ENCODE results near the gene DBNDD1.
"Not testable (repeated sequence)": the region's sequence is repeated elsewhere in the genome, so short reads cannot be mapped to it uniquely, and the experiment has no call there.

Gene DBNDD1

DNA sequence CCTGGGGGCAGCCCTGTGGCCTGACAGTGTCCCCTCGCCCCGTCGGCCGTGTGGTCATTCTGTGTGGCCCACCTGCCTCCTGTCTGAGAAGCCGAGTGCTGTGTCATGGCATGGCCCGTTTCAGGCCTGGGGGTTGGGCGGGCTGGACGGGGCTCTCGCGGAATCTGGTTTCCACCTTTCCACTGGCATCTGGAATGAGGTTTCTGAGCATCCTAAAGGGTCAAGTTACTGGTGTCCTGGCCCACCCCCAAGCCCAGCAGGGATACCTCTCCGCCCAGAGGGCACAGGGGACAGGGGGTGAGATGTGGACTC, 7.8 kb downstream of the DBNDD1 start:
- no peak for DNase-seq (ENCODE audit: low spot score)

- no peak for DNase-seq (ENCODE audit: low spot score)
Measured at GRCh38 chr16:90010676-90011507, 8.4 kb downstream of the DBNDD1 start.

DNA sequence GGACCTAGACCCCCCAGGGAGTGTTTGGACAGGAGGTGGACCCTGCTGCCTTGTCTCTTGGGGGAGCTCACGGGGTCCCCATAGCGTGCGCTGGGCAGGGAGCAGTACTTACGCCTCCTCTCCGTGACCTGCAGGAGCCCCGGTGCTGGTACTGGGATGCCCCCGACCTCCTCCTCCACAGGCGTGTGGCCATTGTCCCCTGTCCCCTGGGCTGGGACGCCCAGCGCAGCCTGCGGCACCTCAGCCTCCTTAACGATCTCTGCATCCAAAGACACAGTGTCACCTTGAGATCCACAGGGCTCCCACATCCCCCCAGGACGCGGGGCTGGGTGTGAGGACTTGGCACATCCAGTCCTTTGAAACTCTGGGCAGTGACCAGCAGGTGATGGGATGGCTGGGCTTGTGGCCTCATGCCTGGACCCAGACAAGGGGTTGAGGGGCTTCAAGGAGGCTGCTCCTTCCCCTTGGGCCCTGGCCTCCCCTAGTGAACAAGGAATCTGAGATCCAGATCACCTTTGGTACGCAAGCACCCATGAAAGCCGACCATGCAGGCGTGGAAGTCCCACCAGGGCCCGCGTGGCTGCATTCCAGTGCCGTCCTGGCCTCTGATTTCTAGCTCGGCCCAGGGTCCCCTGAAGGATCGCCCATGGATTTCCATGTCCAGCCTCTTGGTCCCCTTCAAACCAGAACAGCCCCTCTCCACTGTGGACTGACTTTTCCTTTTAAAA, 9.9 kb downstream of the DBNDD1 start:
- DNase-seq (ENCODE audit: low spot score): no peak

DNA sequence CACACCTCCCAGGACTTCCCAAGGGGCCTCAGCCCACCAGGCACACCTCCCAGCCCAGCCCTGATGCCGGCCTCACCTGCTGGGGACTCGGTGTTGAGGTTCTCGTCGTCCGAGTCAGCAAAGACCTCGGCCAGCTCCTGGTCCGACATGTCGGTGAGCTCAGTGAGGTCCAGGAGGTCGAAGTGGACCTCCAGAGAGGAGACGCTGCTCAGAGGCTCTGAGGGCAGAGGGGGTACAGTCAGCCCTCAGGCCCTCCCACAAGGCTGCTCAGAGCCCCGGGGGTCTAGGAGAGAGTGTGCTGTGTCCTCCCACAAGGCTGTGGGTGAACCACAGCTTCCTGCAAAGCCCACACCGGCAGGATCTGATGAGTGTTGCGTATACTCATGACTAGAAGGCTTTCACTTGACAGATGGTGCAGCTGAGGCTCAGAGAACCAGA, 10.5 kb downstream of the DBNDD1 start:
- DNase-seq (ENCODE audit: low spot score): no peak

GRCh38 chr16:90007635-90008234, 11.5 kb downstream of the DBNDD1 start:
- not testable (repeated sequence) for DNase-seq (ENCODE audit: low spot score)

GRCh38 chr16:90007015-90007414, 12.2 kb downstream of the DBNDD1 start:
- DNase-seq (ENCODE audit: low spot score): peak; percentile 15

DNA sequence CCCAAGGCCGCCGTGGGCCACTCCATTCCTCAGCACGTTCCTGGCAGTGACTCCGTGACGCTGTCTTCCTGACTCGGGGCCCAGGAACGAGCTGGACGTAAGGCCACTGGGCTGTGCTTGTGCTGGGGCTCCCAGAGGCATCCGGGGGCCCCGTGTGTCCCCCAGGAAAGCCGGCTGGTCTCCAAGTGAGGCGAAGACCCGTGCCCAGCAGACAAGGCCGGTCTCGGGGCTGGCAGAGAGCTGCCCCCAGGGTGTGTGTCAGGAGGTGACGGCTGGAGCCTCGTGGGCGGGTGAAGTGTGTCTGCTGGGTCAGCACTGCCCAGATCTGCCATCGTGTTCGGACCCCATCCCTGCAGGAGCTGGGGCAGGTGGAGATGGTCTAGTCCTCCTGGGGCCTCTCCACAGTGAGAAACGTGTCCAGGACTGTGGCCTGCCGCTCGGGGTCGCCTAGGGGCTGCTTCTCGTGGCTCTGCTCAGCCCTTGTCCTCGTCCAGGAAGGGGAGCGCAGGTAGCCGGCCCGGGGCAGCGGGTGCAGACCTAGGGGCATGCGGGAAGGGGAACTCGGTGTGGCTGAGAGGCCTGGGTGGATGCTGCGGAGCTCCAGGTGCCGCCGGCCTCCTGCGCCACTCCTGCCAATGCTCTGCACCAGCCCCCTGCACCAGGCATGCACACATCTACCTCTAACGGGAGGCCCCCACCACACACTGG, 13.1 kb downstream of the DBNDD1 start:
- DNase-seq (ENCODE audit: low spot score): no peak

DNA sequence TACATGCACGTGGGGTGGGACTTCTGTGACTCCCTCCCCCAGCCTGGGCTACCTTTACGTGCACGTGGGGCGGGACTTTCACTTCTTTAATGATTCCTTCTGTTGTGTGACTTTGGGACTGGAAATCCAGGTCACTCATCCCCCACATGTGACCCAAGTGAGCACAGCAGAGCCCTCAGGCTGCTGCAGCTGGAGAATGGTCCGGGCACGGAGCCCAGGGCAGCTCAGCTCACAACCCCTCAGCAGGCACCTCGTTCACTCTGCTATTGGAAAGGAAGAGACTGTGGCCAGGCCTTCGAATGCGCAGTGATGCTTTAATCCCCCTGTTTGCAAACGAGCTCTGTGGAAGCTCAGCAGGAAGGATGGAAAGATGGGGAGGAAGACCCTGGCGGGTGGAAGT, 14.7 kb downstream of the DBNDD1 start:
- no peak for DNase-seq (ENCODE audit: low spot score)

- no peak for DNase-seq (ENCODE audit: low spot score)
Measured at GRCh38 chr16:90002759-90003158, 16.5 kb downstream of the DBNDD1 start.

- DNase-seq (ENCODE audit: low spot score): no peak
Measured at GRCh38 chr16:90001761-90002503, 17.3 kb downstream of the DBNDD1 start.

DNA sequence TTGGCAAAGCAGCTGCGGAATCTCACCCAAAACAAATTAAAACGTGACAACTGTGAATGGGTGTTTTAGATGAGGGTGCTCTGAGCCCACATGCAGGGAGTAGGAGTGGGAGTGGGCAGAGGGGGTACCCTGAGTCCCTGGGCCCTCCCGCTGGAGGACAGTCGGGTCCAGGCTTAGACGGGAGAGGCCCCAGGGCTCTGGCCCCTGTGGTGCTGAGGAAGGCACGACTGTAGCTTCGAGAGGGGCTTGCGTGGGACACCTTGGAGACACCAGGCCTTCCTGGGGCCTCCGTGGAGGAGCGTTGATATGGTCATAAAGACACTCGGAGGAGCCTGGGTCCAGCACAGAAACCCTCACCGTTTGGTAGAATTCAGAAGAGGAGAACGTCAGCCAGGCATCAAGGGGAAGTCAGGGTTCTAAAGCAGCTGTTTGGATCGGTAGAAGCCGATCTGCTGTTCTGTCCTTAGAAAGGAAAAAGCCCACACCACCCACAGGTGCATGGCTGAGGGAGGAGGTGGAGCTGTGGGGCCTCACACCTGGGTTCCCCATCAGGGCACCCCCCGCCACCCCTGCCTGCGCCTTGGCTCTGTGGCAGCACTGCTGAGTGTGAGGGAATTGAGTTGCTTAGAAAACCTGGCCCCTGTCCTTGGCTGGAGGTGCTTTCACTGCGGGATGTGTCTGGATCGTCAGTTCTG, 18.4 kb downstream of the DBNDD1 start:
- DNase-seq (ENCODE audit: low spot score): no peak

- DNase-seq (ENCODE audit: low spot score): no peak
Measured at GRCh38 chr16:89999831-90000574, 19.3 kb downstream of the DBNDD1 start.

DNA sequence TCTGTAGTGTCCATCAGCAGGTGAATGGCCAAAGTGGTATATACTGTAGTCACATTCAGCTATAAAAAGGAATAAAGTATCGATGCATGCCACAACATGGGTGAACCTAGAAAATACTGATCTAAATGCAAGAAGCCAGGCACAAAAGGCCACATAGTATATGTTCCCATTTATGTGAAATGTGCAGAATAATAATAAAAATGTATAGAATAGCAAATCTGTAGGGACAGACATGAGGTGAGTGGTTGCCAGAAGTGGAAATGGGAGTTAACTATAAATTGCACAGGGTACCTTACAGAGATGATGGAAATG, 23.1 kb downstream of the DBNDD1 start:
- DNase-seq (ENCODE audit: low spot score): no peak

DNA sequence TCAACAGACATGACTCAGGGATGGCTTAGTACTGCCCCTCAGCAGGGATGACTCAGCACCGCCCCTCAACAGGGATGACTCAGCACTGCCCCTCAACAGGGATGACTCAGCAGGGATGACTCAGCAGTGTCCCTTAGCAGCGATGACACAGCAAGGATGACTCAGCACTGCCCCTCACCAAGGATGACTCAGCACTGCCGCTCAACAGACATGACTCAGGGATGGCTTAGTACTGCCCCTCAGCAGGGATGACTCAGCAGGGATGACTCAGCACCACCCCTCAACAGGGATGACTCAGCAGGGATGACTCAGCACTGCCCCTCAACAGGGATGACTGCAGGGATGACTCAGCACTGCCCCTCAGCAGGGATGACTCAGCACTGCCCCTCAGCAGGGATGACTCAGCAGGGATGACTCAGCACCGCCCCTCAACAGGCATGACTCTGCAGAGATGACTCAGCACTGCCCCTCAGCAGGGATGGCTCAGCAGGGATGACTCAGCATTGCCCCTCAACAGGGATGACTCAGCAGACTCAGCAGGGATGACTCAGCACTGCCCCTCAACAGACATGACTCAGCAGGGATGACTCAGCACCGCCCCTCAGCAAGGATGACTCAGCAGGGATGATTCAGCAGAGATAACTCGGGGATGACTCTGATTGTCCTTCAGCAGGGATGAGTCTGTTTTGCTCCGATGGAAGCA, 23.6 kb downstream of the DBNDD1 start:
- DNase-seq (ENCODE audit: low spot score): peak; percentile 61

GRCh38 chr16:89994721-89995474, 24.4 kb downstream of the DBNDD1 start:
- DNase-seq (ENCODE audit: low spot score): peak; percentile 56

- no peak for DNase-seq (ENCODE audit: low spot score)
Measured at GRCh38 chr16:89994389-89994720, 24.9 kb downstream of the DBNDD1 start.

GRCh38 chr16:89993971-89994370, 25.3 kb downstream of the DBNDD1 start:
- DNase-seq (ENCODE audit: low spot score): no peak

DNA sequence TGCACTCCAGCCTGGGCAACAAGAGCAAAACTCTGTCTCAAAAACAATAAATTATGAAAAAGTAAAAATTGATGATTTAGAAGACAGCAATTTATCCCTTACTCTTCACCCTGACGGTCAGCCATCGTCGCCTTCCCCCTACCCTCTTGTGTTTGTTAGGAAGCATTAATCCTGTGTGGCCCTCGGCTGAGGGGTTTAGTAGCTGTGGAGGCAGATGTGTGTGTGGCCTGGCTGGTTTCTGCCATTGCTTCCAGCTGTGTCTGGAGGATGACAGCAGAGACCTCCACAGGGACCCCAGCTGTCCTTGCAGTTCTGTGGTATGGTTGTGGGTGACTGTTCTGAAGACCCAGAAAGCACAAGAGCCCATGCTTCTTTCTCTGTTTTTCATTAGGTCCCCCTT, 25.9 kb downstream of the DBNDD1 start:
- no peak for DNase-seq (ENCODE audit: low spot score)

DNA sequence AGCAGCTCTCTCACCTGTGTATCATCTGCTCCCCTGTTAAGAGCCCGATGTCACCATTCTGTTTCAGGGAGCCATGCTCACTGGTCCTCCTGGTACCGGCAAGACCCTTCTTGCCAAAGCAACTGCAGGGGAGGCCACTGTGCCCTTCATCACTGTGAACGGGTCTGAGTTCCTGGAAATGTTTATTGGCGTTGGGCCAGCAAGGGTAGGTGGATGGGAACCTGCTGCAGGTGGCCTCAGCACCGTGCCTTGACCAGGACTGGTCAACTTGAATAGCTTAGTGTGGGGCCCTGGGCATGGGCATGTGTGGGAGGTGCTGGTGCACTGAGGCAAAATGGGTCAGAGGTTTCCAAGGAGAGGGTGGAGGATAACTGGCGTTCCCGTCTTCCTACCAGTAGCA, 28.5 kb downstream of the DBNDD1 start:
- no peak for DNase-seq (ENCODE audit: low spot score)

Data from kidney tubule cell (primary cell).